VCaP (cell line): ENCODE measurements around the gene ABHD16A.
A peak's percentile ranks its signal among the peaks of the same experiment; 100 is the strongest.

Experiments
- H3K27ac ChIP-seq: fragments of 450-650 bp; 2 replicates; pipeline ENCODE4 v1.5.1; 2017
- CTCF ChIP-seq: fragments of 450-650 bp; conservative IDR thresholded peaks from 2 replicates; pipeline ENCODE4 v1.5.1; 2017; ENCODE audit warnings: mild to moderate bottlenecking, moderate library complexity

ABHD16A gene

GRCh38 chr6:31702819-31703716 is at the start of gene ABHD16A:
Gene ABHD16A, minus strand, starts transcription at chr6:31703324. Its CDS starts 43 bp downstream, at chr6:31703281.
- H3K27ac ChIP-seq = peak within 1 kb of the TSS; percentile 85
- TF ChIP-seq CTCF = no peak

DNA sequence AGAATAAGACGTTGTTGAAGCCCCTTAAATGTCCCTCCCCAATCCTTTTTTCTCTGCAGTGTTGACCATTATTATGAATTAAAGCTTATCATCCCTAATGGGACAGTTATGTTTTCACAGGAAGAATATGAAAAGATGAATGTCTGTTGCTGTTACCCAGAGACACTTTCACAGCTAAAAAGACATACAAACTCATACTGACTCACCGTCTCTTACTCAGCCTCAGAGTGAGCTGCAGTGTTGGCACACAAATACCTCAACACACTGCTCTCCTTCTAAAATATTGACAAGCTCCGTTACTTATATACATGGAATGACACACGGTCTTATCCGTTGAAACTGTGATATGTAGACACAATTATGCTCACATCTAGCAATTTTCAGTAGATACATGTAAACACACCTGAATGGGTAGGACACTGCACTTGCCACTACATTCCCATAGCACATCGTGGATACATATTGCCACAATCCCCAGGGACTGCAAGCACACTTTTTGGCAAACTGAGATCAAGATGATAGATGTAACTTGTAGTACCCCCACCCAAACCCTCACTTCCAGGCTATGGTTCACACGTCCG is 49.7 kb upstream of the ABHD16A start:
- no peak for TF ChIP-seq CTCF
- no peak overlapping the region for H3K27ac ChIP-seq

GRCh38 chr6:31750411-31751022 is 47.4 kb upstream of the ABHD16A start:
- H3K27ac ChIP-seq = no peak overlapping the region
- TF ChIP-seq CTCF = no peak

DNA sequence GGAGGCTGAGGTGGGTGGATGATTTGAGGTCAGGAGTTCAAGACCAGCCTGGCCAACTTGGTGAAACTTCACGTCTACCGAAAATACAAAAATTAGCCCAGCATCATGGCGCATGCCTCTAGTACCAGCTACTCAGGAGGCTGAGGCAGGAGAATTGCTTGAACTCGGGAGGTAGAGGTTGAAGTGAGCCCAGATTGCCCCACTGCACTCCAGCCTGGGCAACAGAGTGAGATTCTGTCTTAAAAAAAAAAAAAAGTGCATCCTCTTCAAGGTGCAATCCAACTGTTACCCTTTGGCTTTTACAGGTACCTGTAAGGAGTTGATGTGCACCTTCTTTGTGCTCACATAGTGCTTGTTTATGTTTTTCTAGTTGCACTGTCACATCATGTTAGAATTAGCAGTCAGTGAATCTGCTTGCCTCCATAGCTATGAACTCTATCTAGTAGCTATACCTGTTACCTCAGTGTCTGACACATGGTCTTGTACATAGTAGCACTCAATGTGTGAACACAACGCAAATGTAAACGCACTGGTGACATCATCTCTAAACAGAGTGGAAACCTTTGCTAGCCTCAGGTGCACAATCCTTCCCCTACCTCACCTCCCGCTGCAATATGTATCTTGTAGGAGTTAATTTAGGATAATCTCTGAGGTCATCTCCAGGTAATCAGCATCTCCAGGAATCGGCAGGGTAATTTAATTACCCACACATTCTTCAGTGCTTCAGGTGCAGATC is 46.3 kb upstream of the ABHD16A start:
- H3K27ac ChIP-seq = no peak overlapping the region
- no peak for TF ChIP-seq CTCF

DNA sequence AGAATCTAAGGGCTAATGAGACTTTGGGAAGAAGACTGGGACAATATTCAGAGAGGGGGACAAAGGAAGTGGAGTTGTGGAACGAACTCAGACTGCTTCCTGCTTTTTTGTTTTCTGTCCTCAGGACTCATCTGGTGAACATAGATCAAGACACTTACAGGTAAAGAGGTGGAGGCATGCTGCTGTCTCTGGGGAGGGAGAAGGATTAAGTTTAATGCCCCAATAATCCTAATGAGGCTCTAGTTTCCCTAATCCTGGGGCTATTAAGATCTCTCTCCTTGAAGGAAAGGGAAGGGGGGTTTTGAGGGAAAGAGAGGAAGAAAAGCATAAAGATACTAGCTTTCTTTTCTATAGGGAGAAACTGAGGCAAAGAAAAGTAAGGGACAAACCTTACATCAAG is 41.3 kb upstream of the ABHD16A start:
- no peak for TF ChIP-seq CTCF
- H3K27ac ChIP-seq = no peak overlapping the region

GRCh38 chr6:31742894-31743293 is 39.8 kb upstream of the ABHD16A start:
- H3K27ac ChIP-seq = no peak overlapping the region

More at GRCh38 chr6:31742894-31743293, 39.8 kb upstream of the ABHD16A start:
- TF ChIP-seq CTCF = no peak
